B cell (primary cell): ENCODE data around the gene SLC19A1. TPM values are rescaled to one million over a fixed set of nuclear protein-coding genes. Genes with fewer than 3 reads are reported as not detected.

ENCODE experiments used
- ATAC-seq: fragments of 200-7000 bp; cut with Tn5 transposase; one replicate; pipeline ENCODE4 v1.10.0; 2021; ENCODE audit warnings: low read depth, mild to moderate bottlenecking, moderate number of reproducible peaks, moderate library complexity
- CTCF ChIA-PET: fragments of 350-600 bp; sonication (Branson Sonifier 250); formaldehyde crosslinking; loops from one replicate; lab custom pipeline; 2021; ENCODE audit warnings: antibody characterized with exemption, inconsistent platforms; lab: Charles Lee
- POLR2A ChIA-PET: fragments of 350-600 bp; sonication (Branson Sonifier 250); formaldehyde crosslinking; loops from one replicate; lab custom pipeline; 2021; ENCODE audit warnings: antibody characterized with exemption; lab: Charles Lee
- DNase-seq: peaks from one replicate; pipeline ENCODE4 v3.0.0; 2013
- H2AFZ ChIP-seq: 2 replicates; pipeline ENCODE4 v1.6.1; 2012; ENCODE audit warnings: mild to moderate bottlenecking, low read depth, low read length; ENCODE audit not compliant: insufficient read depth, poor library complexity, severe bottlenecking
- H3K27ac ChIP-seq, 2 donors: 1 replicate in 1 of 2; 2 replicates in 1 of 2; pipeline ENCODE4 v1.5.1; 2012 to 2013; ENCODE audit warnings: low read length in 2 of 2, mild to moderate bottlenecking in 2 of 2, moderate library complexity in 1 of 2
- H3K27me3 ChIP-seq, 4 experiments: fragments of 200-600 bp in 1 of 4; sonication (generic) in 1 of 4; replicated peaks in 1 of 4; 1 replicate in 2 of 4; 2 replicates in 2 of 4; pipeline versions ENCODE4 v1.6.1 to v1.7.0; 2013 to 2016; ENCODE audit warnings: low read length in 3 of 4, mild to moderate bottlenecking in 2 of 4, mixed read lengths in 1 of 4, moderate library complexity in 1 of 4; ENCODE audit not compliant: insufficient read depth in 4 of 4, control insufficient read depth in 3 of 4; ENCODE audit errors: control extremely low read depth in 1 of 4
- H3K36me3 ChIP-seq, 2 experiments: replicated peaks in 1 of 2; 1 replicate in 1 of 2; 2 replicates in 1 of 2; pipeline versions ENCODE4 v1.6.1 to v1.7.1; 2013; ENCODE audit warnings: low read length in 1 of 2; ENCODE audit not compliant: insufficient read depth in 2 of 2, control insufficient read depth in 1 of 2; ENCODE audit errors: control extremely low read depth in 1 of 2, extremely low read depth in 1 of 2
- H3K4me1 ChIP-seq, 2 donors: fragments of 200-600 bp in 1 of 2; sonication (generic) in 1 of 2; 1 replicate in 1 of 2; 2 replicates in 1 of 2; pipeline versions ENCODE4 v1.5.1 to v1.6.1; 2013 to 2017; ENCODE audit warnings: low read length in 2 of 2; ENCODE audit not compliant: control insufficient read depth in 2 of 2, insufficient read depth in 2 of 2
- H3K4me2 ChIP-seq: replicated peaks from 2 replicates; pipeline ENCODE3; 2012; ENCODE audit warnings: mild to moderate bottlenecking, low read depth, low read length; ENCODE audit not compliant: poor library complexity, severe bottlenecking
- H3K4me3 ChIP-seq, 5 experiments: fragments of 200-600 bp in 1 of 5; sonication (generic) in 1 of 5; 1 replicate in 3 of 5; 2 replicates in 2 of 5; pipeline versions ENCODE4 v1.5.1 to v1.7.0; 2011 to 2016; ENCODE audit warnings: low read length in 4 of 5, mild to moderate bottlenecking in 4 of 5, low read depth in 2 of 5, control low read depth in 1 of 5, moderate library complexity in 1 of 5; ENCODE audit not compliant: insufficient read depth in 1 of 5; ENCODE audit errors: control extremely low read depth in 1 of 5, extremely low read depth in 1 of 5
- H3K79me2 ChIP-seq: fragments of 200-600 bp; sonication (generic); one replicate; pipeline ENCODE4 v1.6.0; 2016; ENCODE audit warnings: low read length; ENCODE audit not compliant: control insufficient read depth, insufficient read depth
- H3K9ac ChIP-seq: fragments of 200-600 bp; sonication (generic); 2 replicates; pipeline ENCODE4 v1.6.1; 2017; ENCODE audit warnings: mild to moderate bottlenecking, low read length, moderate library complexity
- H3K9me3 ChIP-seq, 3 donors: one replicate each; pipeline versions ENCODE4 v1.6.1 to v1.7.1; 2013; ENCODE audit warnings: low read length in 2 of 3; ENCODE audit not compliant: control insufficient read depth in 2 of 3, insufficient read depth in 1 of 3; ENCODE audit errors: control extremely low read depth in 1 of 3
- H4K20me1 ChIP-seq: 2 replicates; pipeline ENCODE4 v1.6.0; 2012; ENCODE audit warnings: mild to moderate bottlenecking, low read length; ENCODE audit not compliant: insufficient read depth, control insufficient read depth, poor library complexity, severe bottlenecking
- H3K27ac Mint-ChIP-seq: one replicate; pipeline ENCODE4 v1.8.0; 2021; ENCODE audit warnings: mixed read lengths
- H3K27me3 Mint-ChIP-seq: one replicate; pipeline ENCODE4 v1.8.0; 2021; ENCODE audit warnings: mixed read lengths
- H3K4me1 Mint-ChIP-seq: one replicate; pipeline ENCODE4 v1.8.0; 2021; ENCODE audit warnings: mixed read lengths
- H3K4me3 Mint-ChIP-seq: one replicate; pipeline ENCODE4 v1.8.0; 2021; ENCODE audit warnings: mixed read lengths
- H3K9me3 Mint-ChIP-seq: one replicate; pipeline ENCODE4 v1.8.0; 2022; ENCODE audit warnings: mixed read lengths; ENCODE audit not compliant: insufficient read depth
- EZH2 ChIP-seq: IDR thresholded peaks from 2 replicates; pipeline ENCODE4 v1.6.1; 2012; ENCODE audit warnings: borderline replicate concordance, low read depth, mild to moderate bottlenecking, moderate library complexity, low read length; ENCODE audit not compliant: insufficient read depth, poor library complexity, severe bottlenecking
- WGBS: methylation state at CpG from one replicate; pipeline ENCODE4 v1.1.5; 2013; ENCODE audit warnings: missing lambda C conversion rate; ENCODE audit not compliant: insufficient coverage; 5-methylcytosine and 5-hydroxymethylcytosine counted together
- intact Hi-C: fragments of 100-400 bp; cut with micrococcal nuclease; formaldehyde crosslinking; loops from one replicate; pipeline ENCODE4 v1.10.0; 2022
- polyA plus RNA-seq: library from polyadenylated mRNA; depleted of rRNA; stranded (reverse); fragments of >200 nt; gene quantifications from 2 replicates; pipeline ENCODE4 v1.2.3, GENCODE V29; 2012
- total RNA-seq, 2 donors: library from RNA; stranded (reverse); fragments of 120-200 nt in 1 of 2; gene quantifications; 1 replicate in 1 of 2; 2 replicates in 1 of 2; pipeline versions ENCODE4 v1.2.3 to v1.2.4, GENCODE V29; 2013 to 2022
- TF ChIP-seq, protein P1 (sequence below): fragments of 200-600 bp; IDR thresholded peaks from one replicate; pipeline ENCODE4 v1.8.0; 2022; ENCODE audit warnings: antibody characterized with exemption, mild to moderate bottlenecking

The SLC19A1 gene
- total and polyA plus RNA-seq, 2 donors (not counting 1 experiment from before 2014, with no cell fraction given): 8.7 to 10.1 TPM

DNA sequence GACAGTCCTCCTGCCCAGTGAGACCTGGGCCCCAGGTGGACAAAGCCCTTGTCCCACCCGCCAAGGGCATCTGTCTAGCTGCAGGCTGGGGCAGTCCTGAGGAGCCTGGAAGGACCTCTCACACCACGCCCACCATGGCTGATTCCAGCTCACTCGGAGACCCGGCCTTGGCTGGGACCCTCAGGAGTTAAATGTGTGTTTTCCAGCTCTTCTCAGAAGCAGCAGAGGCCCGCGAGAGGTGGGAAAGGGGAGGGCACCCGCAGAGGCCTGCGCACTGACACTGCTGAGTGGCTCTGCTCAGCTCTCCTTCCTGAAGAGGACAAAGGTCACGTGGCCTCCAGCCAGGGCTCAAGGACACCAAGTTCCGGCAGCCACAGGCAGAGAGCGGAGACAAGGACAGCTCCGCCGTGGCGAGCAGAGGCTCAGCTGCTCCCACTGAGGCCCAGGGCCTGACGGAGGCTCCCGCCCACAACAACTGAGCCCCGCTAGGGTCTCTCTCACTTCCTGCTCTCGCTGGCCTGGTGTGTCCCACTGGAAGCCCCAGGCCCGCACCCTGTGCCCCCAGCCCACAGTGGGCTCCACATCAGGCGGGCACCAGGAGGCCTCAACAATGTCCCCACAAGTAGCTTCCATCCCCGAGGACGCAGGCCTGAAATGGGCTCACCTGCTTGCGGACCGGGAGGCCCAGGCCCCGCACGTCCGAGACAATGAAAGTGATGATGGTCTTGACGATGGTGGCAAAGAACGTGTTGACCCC, 16.9 kb downstream of the SLC19A1 start:
- Histone ChIP-seq H3K4me2 (no peak overlapping the region), H3K4me1 (no peaks in the 10 kb centered on the region), H4K20me1 (no peaks in the 10 kb centered on the region), H3K79me2 (no peaks in the 10 kb centered on the region), H3K9ac (no peak overlapping the region), H3K36me3 (peaks cover 5 to 11% of the 10 kb centered on the region in 2 experiments), H3K27ac (no peak overlapping the region), H3K4me3 (no peak overlapping the region), H3K9me3 (peaks cover 3 to 6% (median 5%) of the 10 kb centered on the region in 3 donors), H2AFZ (no peak overlapping the region), H3K27me3 (no peaks in the 10 kb centered on the region)
- H3K4me1 Mint-ChIP-seq: no peaks in the 10 kb centered on the region
- ChIA-PET POLR2A (no interaction called here), CTCF (no interaction called here)
- TF ChIP-seq, protein P1, sequence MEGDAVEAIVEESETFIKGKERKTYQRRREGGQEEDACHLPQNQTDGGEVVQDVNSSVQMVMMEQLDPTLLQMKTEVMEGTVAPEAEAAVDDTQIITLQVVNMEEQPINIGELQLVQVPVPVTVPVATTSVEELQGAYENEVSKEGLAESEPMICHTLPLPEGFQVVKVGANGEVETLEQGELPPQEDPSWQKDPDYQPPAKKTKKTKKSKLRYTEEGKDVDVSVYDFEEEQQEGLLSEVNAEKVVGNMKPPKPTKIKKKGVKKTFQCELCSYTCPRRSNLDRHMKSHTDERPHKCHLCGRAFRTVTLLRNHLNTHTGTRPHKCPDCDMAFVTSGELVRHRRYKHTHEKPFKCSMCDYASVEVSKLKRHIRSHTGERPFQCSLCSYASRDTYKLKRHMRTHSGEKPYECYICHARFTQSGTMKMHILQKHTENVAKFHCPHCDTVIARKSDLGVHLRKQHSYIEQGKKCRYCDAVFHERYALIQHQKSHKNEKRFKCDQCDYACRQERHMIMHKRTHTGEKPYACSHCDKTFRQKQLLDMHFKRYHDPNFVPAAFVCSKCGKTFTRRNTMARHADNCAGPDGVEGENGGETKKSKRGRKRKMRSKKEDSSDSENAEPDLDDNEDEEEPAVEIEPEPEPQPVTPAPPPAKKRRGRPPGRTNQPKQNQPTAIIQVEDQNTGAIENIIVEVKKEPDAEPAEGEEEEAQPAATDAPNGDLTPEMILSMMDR: no peak
- TF ChIP-seq EZH2: no peak
- intact Hi-C loops: no loop called here
- H3K4me3 Mint-ChIP-seq: no peak overlapping the region
- H3K27ac Mint-ChIP-seq: no peak overlapping the region
- H3K9me3 Mint-ChIP-seq: no peaks in the 10 kb centered on the region
- DNase-seq (no peak), ATAC-seq (no peak)
- H3K27me3 Mint-ChIP-seq: no peaks in the 10 kb centered on the region
- WGBS: 96% methylated on average over 29 of the region's 29 CpGs

DNA sequence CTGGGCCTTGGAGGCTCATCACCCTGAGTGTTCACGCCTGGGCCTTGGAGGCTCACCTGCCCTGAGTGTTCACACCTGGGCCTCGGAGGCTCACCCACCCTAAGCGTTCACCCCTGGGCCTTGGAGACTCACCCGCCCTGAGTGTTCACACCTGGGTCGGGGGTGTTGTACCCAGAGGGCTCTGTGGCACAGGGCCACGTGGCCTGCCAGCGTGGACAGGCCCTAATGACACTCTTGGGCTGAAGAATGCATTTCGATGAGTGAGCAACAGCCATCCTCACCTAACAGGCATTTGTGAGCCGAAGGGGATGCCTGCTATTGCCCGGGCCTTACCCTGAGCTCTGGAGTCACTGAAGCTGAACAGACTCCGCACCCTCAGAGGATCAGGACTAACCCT, 17.5 kb downstream of the SLC19A1 start:
- no peak for DNase-seq
- ChIA-PET CTCF (no interaction called here), POLR2A (no interaction called here)
- H3K36me3 ChIP-seq: peaks cover 3 to 11% of the 10 kb centered on the region in 2 experiments
- no peak overlapping the region for H3K4me3 ChIP-seq
- WGBS: 97% methylated on average over 10 of the region's 11 CpGs
- H3K27ac ChIP-seq: no peak overlapping the region
- intact Hi-C loops: no loop called here
- no peak overlapping the region for H3K9ac ChIP-seq
- H3K4me1 ChIP-seq: no peaks in the 10 kb centered on the region
- H3K27me3 Mint-ChIP-seq: no peaks in the 10 kb centered on the region
- no peak for ATAC-seq
- peaks cover 3 to 7% (median 6%) of the 10 kb centered on the region in 3 donors for H3K9me3 ChIP-seq
- H2AFZ ChIP-seq: no peak overlapping the region
- H3K4me1 Mint-ChIP-seq: no peaks in the 10 kb centered on the region
- no peak overlapping the region for H3K27ac Mint-ChIP-seq
- no peaks in the 10 kb centered on the region for H3K27me3 ChIP-seq
- H4K20me1 ChIP-seq: no peaks in the 10 kb centered on the region
- no peak overlapping the region for H3K4me3 Mint-ChIP-seq
- TF ChIP-seq EZH2: no peak
- TF ChIP-seq, protein P1: no peak
- no peak overlapping the region for H3K4me2 ChIP-seq
- H3K9me3 Mint-ChIP-seq: peaks cover 3% of the 10 kb centered on the region
- H3K79me2 ChIP-seq: no peaks in the 10 kb centered on the region
